H54 (cell line): ENCODE data around the gene TH.
"Not testable (repeated sequence)": the region's sequence is repeated elsewhere in the genome, so short reads cannot be mapped to it uniquely, and the experiment has no call there.

Experiments
- DNase-seq: peaks from one replicate; pipeline ENCODE4 v3.0.0; 2011; ENCODE audit warnings: low spot score, mixed read lengths; ENCODE audit not compliant: insufficient read length
- FAIRE-seq: peaks from 3 replicates; lab custom pipeline; 2011; peaks lifted over from hg19 to GRCh38; lab: Jason Lieb, UNC
- POLR2A ChIP-seq: IDR thresholded peaks from 2 replicates; pipeline ENCODE4 v1.6.1; 2011; ENCODE audit warnings: low read depth, mild to moderate bottlenecking, low read length

TH gene

DNA sequence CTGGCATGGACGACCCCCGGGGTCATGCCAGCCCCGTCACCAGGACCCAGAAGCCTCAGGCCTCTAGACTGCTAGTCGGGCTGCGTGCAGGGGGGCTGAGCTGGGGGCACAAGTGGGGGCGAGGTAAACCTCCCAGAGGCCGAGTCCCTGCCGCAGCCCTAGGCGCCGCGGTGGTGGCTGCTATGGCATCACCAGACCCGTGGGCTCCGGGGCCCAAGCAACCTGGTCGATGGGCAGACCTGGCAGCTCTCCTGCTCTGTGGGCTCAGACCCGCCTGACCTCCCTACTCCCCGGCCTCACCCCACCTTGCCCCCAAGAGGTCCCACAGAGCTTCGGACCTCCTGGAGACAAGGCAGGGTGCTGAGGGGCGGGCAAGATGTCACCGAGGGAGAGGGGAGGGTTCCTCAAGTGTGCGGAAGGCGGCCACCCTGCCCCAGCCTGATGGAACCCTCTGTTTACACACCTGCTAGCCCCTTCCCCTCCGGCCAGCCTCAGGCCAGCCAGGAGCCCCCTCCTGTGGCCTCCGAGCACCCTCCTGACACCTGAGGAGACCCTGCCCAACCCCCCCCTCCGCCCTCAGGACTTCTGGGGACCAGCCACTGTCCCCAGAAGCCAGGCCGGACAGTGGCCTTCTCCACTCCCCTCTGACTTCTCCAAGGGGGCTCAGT lies 41.8 kb downstream of the TH start:
- DNase-seq (no peak), FAIRE-seq (no peak)
- no peak for TF ChIP-seq POLR2A

DNA sequence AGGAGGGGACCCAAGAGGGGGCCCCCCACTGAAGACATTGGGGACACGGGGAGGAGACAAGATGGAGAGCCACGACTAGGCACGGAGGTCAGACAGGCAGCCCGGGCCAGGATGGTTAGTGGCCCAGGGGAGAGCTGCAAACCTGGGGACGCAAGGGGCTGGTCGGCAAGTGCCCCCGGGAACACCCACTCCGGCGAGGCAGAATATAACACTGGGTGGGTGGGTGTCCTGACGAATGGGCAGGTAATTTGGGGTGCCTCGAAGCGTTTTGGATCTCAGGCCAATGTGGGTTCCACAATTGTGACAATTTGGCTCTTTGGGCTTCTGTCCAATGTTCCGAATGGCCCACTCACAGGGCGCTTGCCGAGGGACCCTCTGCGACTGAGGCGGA lies 42.3 kb downstream of the TH start:
- no peak for FAIRE-seq
- DNase-seq = no peak

DNA sequence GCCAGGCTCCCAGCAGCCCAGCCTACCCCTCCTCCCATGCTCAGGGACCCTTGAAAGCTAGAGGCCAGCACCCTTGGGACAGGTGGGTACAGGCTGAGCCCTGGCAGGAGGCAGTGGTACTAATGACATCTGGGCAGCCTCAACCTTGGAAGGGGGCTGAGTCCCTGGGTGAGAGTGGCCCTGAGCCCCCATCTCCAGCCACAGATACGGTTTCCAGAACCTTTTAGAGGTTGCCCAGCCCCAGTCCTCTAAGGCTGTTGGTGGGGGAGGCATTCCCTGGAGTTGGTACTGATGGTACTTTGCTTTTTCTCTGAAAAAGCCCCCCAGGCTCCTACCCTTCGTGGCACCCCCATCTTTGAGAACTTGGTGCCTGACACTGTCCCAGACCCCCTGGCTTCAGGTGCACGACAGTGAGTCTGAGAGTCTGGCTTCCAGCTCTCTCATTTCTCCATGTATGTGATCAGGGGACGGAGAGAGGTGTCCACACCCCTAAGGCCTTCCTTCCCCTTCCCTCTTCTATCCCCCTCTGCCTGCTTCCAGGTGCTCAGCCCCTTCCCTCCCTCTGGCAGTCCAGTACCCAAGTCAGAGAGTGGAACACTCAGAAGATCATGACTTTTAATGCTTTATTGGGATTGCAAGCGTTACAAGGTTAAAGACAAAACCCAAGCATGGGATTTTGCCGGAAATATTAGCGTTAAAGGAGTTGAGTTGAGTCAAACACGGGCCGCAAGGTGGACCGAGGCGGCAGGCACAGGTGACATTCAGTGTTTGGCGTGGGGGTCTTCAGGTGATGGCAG lies 42.9 kb downstream of the TH start:
- DNase-seq = no peak
- TF ChIP-seq POLR2A = no peak
- no peak for FAIRE-seq

More for the DNA sequence above, 42.3 kb downstream of the TH start:
- TF ChIP-seq POLR2A = no peak

DNA sequence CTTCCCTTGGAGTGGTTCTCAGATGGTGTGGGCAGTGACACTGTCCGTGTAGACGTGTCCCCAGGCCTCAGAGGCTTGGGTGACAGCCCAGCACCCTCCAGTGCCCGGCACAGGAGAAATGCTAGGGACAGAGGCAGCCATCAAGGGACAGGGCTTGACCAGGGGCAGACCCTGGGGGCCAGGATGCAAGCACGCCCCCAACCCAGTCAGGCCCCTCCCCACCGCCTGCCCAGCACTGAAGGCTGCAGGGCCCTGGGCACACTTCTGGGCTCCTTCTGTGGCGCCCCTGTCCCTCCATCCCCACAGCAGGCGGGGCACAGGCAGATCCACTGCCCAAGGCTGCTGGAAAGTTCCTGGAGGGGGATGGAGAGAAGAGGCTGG lies 43.5 kb downstream of the TH start:
- FAIRE-seq (no peak), DNase-seq (no peak)
- no peak for TF ChIP-seq POLR2A

DNA sequence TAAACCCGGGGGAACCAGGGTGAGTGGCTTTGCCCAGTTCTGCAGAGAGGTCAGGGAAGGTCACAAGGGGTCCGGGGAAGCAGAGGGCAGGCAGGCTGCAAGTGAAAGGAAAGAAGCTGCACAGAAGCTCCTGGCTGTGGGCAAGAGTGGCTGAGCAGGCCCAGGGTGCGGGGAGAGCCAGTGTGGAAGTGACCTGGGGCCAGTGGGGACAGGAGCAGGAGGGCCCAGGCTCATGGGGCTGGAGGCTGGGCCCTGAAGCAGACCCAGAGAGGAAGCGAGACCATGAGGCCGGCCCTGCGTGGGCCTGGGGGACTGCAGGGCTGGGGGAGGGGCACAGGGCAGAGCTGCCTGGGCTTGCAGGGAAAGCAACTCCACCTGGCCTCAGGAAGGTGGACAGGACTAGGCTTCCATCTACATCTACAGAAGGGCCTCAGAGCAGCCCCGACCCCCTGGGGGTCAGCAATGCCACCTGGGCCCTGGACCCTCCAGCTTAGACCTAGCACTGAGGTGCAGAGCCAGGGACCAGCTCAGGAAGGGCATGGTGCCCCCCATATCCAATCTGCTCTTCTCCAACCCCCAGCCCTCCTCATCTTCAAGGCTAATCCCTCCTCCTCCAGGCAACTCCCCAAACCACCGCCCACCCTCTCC lies 44.0 kb downstream of the TH start:
- FAIRE-seq (no peak), DNase-seq (no peak)
- no peak for TF ChIP-seq POLR2A

DNA sequence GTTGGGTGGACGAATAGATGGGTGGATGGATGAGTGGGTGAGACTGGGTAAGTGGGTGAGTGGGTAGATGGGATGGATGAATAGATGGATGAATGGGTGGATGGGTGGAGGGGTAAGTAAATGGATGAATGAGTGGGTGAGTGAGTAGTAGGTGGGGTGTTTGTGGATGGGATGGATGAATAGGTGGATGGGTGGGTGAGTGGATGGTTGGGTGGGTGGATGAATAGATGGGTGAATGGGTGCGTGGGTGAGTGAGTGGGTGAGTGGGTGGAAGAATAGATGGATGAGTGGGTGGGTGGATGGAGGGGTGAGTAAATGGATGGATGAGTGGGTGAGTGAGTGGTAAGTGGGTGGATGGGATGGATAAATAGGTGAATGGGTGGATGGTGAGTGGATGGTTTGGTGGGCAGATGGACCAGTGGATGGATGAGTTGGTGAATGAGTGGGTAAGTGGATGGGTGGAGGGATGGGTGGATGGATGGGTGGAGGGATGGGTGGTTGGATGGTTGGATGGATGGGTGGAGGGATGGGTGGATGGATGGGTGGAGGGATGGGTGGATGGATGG lies 45.0 kb downstream of the TH start:
- DNase-seq = no peak
- no peak for TF ChIP-seq POLR2A
- FAIRE-seq = no peak

DNA sequence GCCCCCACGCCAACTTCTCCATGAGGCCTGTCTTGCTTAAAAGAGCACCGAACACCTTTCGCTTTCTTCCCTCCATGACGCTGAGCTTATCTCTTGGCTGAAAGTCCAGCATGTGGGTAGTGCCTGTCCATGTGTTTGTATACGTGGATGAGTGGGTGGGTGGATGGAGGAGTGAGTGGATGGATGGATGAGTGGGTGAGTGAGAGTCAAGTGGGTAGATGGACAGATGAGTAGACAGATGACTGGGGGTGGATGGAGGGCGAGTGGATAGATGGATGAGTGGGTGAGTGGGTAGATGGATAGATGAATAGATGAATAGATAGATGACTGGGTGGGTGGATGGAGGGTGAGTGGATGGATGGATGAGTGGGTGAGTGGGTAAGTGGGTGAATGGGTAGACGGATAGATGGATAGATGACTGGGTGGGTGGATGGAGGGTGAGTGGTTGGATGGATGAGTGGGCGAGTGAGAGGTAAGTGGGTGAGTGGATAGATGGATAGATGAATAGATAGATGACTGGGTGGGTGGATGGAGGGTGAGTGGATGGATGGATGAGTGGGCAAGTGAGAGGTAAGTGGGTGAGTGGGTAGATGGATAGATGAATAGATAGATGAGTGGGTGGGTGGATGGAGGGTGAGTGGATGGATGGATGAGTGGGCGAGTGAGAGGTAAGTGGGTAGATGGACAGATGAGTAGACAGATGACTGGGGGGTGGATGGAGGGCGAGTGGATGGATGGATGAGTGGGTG lies 46.7 kb downstream of the TH start:
- FAIRE-seq, DNase-seq: not testable (repeated sequence)

DNA sequence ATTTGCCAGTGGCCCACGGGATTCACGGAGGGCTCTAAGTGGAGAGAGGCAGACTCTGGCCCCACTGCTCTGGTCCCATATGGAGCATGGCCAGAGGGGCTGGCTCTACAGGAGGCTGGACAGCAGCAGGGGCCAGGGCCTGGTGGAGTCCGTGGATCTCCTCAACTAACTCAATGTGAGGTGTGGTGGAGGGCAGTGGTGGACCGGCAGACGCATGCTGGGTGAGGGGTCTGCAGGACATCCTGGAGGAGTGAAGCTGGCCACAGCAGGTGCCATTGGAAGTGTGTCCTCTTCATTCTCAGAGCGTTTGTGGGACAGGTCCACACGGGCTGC lies 48.0 kb downstream of the TH start:
- TF ChIP-seq POLR2A = no peak
- DNase-seq = no peak
- FAIRE-seq = no peak

DNA sequence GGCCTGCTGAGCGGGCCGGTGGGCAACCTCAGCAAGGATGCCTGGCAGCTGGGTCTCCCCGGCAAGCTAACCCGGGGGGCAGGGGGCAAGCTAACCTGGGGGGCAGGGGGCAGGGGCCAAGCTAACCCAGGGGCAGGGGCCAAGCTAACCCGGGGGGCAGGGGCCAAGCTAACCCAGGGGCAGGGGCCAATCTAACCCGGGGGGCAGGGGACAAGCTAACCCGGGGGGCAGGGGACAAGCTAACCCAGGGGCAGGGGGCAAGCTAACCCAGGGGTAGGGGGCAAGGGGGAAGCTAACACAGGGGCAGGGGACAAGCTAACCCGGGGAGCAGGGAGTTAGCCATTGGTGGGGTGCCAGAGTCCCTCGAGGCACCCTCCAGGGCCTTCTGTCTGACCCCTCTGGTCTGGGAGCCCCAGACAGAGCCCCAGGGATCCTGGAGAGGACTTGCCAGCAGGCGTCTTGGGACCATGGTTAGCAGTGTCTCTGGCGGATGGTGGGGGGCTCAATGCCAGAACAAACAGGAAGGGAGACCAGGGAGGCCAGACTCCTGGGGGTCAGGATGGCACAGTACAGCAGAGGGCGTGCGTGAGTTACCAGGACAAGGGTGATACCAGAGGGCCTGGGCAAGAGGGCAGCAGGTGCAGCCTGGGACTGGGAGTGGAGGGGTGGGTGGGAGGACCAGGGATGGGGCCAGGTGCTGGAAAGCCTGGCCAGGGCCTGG lies 48.5 kb downstream of the TH start:
- DNase-seq (no peak), FAIRE-seq (no peak)
- no peak for TF ChIP-seq POLR2A

DNA sequence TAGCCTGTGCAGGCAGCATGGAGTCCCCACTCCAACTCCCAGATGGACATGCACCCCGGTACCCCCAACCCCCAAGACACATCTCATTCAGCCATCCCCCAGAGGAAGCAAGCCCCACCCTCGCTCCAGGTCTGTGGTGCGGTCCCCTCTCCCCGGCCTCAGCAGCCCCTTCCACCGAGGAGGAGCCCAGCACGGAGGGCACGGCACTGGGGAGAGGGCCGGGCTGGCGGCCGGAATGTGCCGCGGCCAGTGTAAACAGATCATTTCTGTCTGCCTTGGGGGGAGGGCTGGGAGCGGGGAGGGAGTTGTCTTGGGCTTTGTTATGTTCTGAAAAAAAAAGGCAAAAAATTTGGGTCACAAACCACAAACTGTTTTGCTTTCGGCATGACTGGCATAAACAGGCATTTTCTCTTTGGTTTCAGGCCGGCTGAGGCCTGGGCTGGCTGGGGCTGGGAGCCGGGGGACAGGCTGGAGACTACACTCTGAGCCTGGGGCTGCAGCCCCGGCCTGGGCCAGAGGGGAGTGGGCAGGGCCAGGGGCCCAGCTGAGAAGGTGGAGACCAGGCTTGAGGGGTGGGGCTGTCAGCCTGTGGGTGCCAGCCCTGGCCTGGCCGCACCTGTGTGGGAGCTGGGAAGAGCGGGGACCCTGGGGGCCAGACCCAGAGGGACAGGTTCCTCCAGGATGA lies 49.3 kb downstream of the TH start:
- no peak for TF ChIP-seq POLR2A
- FAIRE-seq (no peak), DNase-seq (no peak)

DNA sequence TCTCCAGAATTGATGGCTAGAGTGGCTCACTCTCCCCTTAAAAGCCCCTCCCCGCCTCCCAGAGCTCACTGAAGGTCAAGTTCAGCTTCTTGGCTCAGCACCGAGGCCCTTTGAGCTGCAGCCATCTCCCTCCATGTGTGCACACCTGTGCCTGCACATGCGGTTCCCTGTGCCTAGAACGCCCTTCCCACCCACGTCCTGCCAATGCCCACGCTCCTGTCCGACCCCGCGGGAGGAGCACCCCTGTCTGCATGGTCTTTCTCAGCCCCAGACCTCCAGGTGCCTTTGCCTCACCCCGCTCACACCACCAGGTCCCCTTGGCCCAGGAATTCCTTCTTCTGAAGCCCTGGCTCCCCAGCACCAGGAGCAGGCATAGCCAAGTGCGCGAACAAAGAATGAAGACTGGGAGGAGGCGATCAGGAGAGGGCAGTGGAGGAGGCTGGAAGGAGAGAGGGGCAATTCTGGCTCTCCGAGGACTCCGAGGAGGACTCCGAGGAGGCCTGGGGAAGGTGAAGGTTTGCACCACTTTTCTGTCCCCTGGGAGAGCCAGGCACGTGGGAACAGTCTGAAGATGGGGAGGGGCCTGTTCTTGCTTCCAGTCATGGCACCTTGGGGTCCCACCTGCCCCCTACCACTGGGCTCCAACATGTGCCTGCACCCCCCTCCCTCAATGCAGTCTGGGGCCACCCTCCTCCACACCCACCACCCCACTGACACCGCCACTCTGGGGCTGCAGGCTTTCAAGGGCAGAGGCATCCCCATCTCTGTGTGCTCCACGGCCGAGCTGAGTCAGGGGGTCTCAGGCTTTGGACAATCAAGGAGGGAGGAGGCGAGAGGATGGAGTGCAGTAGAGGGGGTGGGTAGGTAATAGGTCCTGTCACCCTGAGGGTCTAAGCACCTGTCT lies 50.1 kb downstream of the TH start:
- FAIRE-seq = no peak
- DNase-seq = no peak
- TF ChIP-seq POLR2A = no peak

DNA sequence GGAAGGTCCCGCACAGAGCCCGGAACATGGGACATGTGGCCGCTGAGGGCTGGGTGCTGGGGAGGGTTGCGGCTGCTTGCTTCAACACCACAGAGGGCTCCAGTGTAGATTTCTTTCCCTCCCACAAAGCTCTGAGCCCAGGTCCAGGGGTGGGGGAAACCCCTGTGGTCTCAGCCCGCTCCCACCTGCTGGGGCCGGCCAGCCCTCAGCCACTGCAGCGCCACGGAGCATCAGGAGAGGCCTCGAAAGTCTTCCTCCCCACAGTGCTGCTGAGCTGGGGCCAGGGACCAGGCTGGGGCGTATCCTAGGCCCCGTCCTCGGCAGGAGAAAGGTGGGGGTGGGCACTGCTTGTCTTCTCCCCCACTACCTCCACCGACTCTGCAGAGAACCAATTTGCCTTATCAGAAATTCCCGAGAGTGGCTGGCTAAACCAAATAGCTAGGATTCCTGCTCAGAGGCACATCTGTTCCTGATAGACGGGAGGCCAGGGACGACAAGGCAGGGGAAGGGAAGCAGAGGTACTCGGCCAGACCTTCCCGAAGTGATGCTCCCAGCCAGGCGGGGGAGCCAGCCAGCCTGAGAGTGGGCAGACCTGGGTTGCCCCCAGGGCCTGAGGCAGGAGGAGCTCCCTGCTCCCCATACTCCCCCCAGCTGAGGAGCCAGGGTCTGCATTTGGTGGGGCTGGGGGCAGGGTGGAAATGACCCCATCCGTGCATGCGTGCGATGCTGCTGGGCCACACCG lies 51.1 kb downstream of the TH start:
- DNase-seq (no peak), FAIRE-seq (no peak)
- no peak for TF ChIP-seq POLR2A
